Karpas-422 (cell line): ENCODE measurements around the gene CINP. TPM values are rescaled to one million over a fixed set of nuclear protein-coding genes. Genes with fewer than 3 reads are reported as not detected.

Source experiments
- DNase-seq: peaks from one replicate; pipeline ENCODE4 v3.0.0-alpha.2; 2015
- H2AFZ ChIP-seq: fragments of 200-600 bp; sonication (generic); 2 replicates; pipeline ENCODE4 v1.6.1; 2014; ENCODE audit warnings: antibody characterized with exemption, low read length, mixed read lengths
- H3K27ac ChIP-seq: fragments of 200-600 bp; sonication (generic); 2 replicates; pipeline ENCODE4 v1.5.1; 2014; ENCODE audit warnings: mild to moderate bottlenecking, low read length, moderate library complexity
- H3K27me3 ChIP-seq: fragments of 200-600 bp; sonication (generic); 2 replicates; pipeline ENCODE4 v1.6.1; 2014; ENCODE audit warnings: low read length, mixed read lengths
- H3K36me3 ChIP-seq: fragments of 200-600 bp; sonication (generic); 2 replicates; pipeline ENCODE4 v1.6.1; 2014; ENCODE audit warnings: low read length, mixed read lengths; ENCODE audit not compliant: insufficient read depth
- H3K4me1 ChIP-seq: fragments of 200-600 bp; sonication (generic); 2 replicates; pipeline ENCODE4 v1.6.1; 2014; ENCODE audit warnings: mild to moderate bottlenecking, low read length, mixed read lengths
- H3K4me2 ChIP-seq: fragments of 200-600 bp; sonication (generic); 2 replicates; pipeline ENCODE4 v1.6.1; 2014; ENCODE audit warnings: low read length, low read depth, mild to moderate bottlenecking; ENCODE audit not compliant: poor library complexity, severe bottlenecking
- H3K4me3 ChIP-seq: fragments of 200-600 bp; sonication (generic); 2 replicates; pipeline ENCODE4 v1.5.1; 2014; ENCODE audit warnings: mild to moderate bottlenecking, antibody characterized with exemption, low read length, mixed read lengths
- H3K79me2 ChIP-seq: fragments of 200-600 bp; sonication (generic); 2 replicates; pipeline ENCODE4 v1.6.1; 2014; ENCODE audit warnings: mild to moderate bottlenecking, low read length, mixed read lengths
- H3K9ac ChIP-seq: fragments of 200-600 bp; sonication (generic); 2 replicates; pipeline ENCODE4 v1.6.0; 2014; ENCODE audit warnings: low read length
- H3K9me2 ChIP-seq: fragments of 200-600 bp; sonication (generic), shearing (Covaris generic); replicated peaks from 2 replicates; pipeline ENCODE4 v1.6.0; 2014; ENCODE audit warnings: mild to moderate bottlenecking, low read length, moderate library complexity; ENCODE audit not compliant: insufficient read depth
- H3K9me3 ChIP-seq: fragments of 300-700, 200-600 bp; sonication (generic); 2 replicates; pipeline ENCODE4 v1.6.1; 2014; ENCODE audit warnings: low read length, mixed read lengths
- H4K20me1 ChIP-seq: fragments of 200-600 bp; sonication (generic); 2 replicates; pipeline ENCODE4 v1.6.1; 2014; ENCODE audit warnings: mild to moderate bottlenecking, antibody characterized with exemption, low read length, low read depth; ENCODE audit not compliant: insufficient read depth
- total RNA-seq: library from RNA; depleted of rRNA; stranded (reverse); fragments of >200 nt; shearing (Covaris generic); gene quantifications from 2 replicates; pipeline ENCODE4 v1.2.3, GENCODE V29; 2014; ENCODE audit warnings: low replicate concordance

Gene CINP
- total RNA-seq, 1 experiment from 2014 or later = 37.9 TPM

GRCh38 chr14:102370305-102370809, 7.7 kb upstream of the CINP start:
- Histone ChIP-seq H3K4me3 (no peak overlapping the region), H3K9me3 (no peaks in the 10 kb centered on the region), H3K4me1 (peaks cover 34% of the 10 kb centered on the region), H2AFZ (no peak overlapping the region), H3K27me3 (0 out of 2 replicates have a peak, but pooled peaks cover 2% of the 10 kb centered on the region), H3K79me2 (no peaks in the 10 kb centered on the region; the same call in 1 of the 2 replicates), H3K9me2 (no peaks in the 10 kb centered on the region), H3K4me2 (peak overlapping the region; percentile 29), H3K27ac (no peak overlapping the region), H4K20me1 (peaks cover 37% of the 10 kb centered on the region), H3K36me3 (no peaks in the 10 kb centered on the region), H3K9ac (no peak overlapping the region)
- peak; percentile 52 for DNase-seq

GRCh38 chr14:102363182-102363943, 673 bp upstream of the CINP start:
- Histone ChIP-seq H3K79me2 (peaks cover 21% of the 10 kb centered on the region), H2AFZ (peak overlapping the region; percentile 76), H4K20me1 (peaks cover 32% of the 10 kb centered on the region), H3K27ac (no peak overlapping the region), H3K36me3 (no peaks in the 10 kb centered on the region), H3K4me2 (peak overlapping the region; percentile 94), H3K4me1 (peaks cover 41% of the 10 kb centered on the region), H3K9me2 (no peaks in the 10 kb centered on the region), H3K9ac (peak overlapping the region; percentile 86), H3K9me3 (no peaks in the 10 kb centered on the region), H3K4me3 (peak overlapping the region; percentile 89), H3K27me3 (no peaks in the 10 kb centered on the region)
- no peak for DNase-seq

- Histone ChIP-seq H3K9ac (peak overlapping the region; percentile 86), H2AFZ (peak overlapping the region; percentile 95), H3K79me2 (peaks cover 21% of the 10 kb centered on the region), H3K27me3 (no peaks in the 10 kb centered on the region), H3K9me3 (no peaks in the 10 kb centered on the region), H3K36me3 (peaks cover 7% of the 10 kb centered on the region; the same call in 1 of the 2 replicates), H3K4me2 (peak overlapping the region; percentile 94), H3K4me3 (peak overlapping the region; percentile 89), H3K27ac (no peak overlapping the region), H3K4me1 (peaks cover 28% of the 10 kb centered on the region), H3K9me2 (no peaks in the 10 kb centered on the region), H4K20me1 (peaks cover 21% of the 10 kb centered on the region)
- peak; percentile 52 for DNase-seq
These were observed 606 bp downstream of the CINP start for GRCh38 chr14:102362084-102362483.

- no peak overlapping the region for H3K4me2 ChIP-seq
- no peak overlapping the region for H2AFZ ChIP-seq
- no peaks in the 10 kb centered on the region for H3K9me3 ChIP-seq
- no peaks in the 10 kb centered on the region for H3K9me2 ChIP-seq
- H3K27ac ChIP-seq = no peak overlapping the region
- peaks cover 9% of the 10 kb centered on the region; the same call in 1 of the 2 replicates for H3K36me3 ChIP-seq
- H3K9ac ChIP-seq = no peak overlapping the region
- H3K79me2 ChIP-seq = peaks cover 21% of the 10 kb centered on the region
- peaks cover 23% of the 10 kb centered on the region for H3K4me1 ChIP-seq
- H3K27me3 ChIP-seq = no peaks in the 10 kb centered on the region
- no peak for DNase-seq
- peaks cover 17% of the 10 kb centered on the region; the same call in 1 of the 2 replicates for H4K20me1 ChIP-seq
- no peak overlapping the region for H3K4me3 ChIP-seq
These were observed 2.3 kb downstream of the CINP start for GRCh38 chr14:102360388-102360787.

- no peaks in the 10 kb centered on the region for H3K9me2 ChIP-seq
- H2AFZ ChIP-seq = no peak overlapping the region
- no peak overlapping the region for H3K9ac ChIP-seq
- peaks cover 10% of the 10 kb centered on the region; the same call in 1 of the 2 replicates for H3K36me3 ChIP-seq
- H3K4me2 ChIP-seq = no peak overlapping the region
- DNase-seq = no peak
- H3K4me1 ChIP-seq = peaks cover 23% of the 10 kb centered on the region
- peaks cover 21% of the 10 kb centered on the region for H3K79me2 ChIP-seq
- no peaks in the 10 kb centered on the region for H3K27me3 ChIP-seq
- no peak overlapping the region for H3K4me3 ChIP-seq
- peaks cover 10% of the 10 kb centered on the region; the same call in 1 of the 2 replicates for H4K20me1 ChIP-seq
- H3K9me3 ChIP-seq = no peaks in the 10 kb centered on the region
- no peak overlapping the region for H3K27ac ChIP-seq
These were observed 3.3 kb downstream of the CINP start for GRCh38 chr14:102359341-102359740.

- Histone ChIP-seq H3K4me2 (no peak overlapping the region), H3K4me1 (0 out of 2 replicates have a peak, but pooled peaks cover 2% of the 10 kb centered on the region), H3K36me3 (peaks cover 20% of the 10 kb centered on the region; the same call in 1 of the 2 replicates), H3K79me2 (peaks cover 10% of the 10 kb centered on the region), H3K27me3 (no peaks in the 10 kb centered on the region), H3K4me3 (no peak overlapping the region), H4K20me1 (no peaks in the 10 kb centered on the region), H3K9me3 (no peaks in the 10 kb centered on the region), H3K9ac (no peak overlapping the region), H3K27ac (no peak overlapping the region), H2AFZ (no peak overlapping the region), H3K9me2 (no peaks in the 10 kb centered on the region)
- no peak for DNase-seq
These were observed 6.4 kb downstream of the CINP start for GRCh38 chr14:102356280-102356679.

GRCh38 chr14:102353126-102353619, 9.5 kb downstream of the CINP start:
- peaks cover 20% of the 10 kb centered on the region; the same call in 1 of the 2 replicates for H3K36me3 ChIP-seq
- no peaks in the 10 kb centered on the region for H3K9me2 ChIP-seq
- H3K4me3 ChIP-seq = no peak overlapping the region
- no peak for DNase-seq
- no peak overlapping the region for H3K9ac ChIP-seq
- H2AFZ ChIP-seq = no peak overlapping the region
- no peaks in the 10 kb centered on the region for H3K4me1 ChIP-seq
- H3K9me3 ChIP-seq = no peaks in the 10 kb centered on the region
- H3K79me2 ChIP-seq = no peaks in the 10 kb centered on the region
- H4K20me1 ChIP-seq = no peaks in the 10 kb centered on the region
- no peak overlapping the region for H3K4me2 ChIP-seq
- H3K27ac ChIP-seq = no peak overlapping the region
- no peaks in the 10 kb centered on the region for H3K27me3 ChIP-seq

- no peaks in the 10 kb centered on the region for H3K4me1 ChIP-seq
- H3K36me3 ChIP-seq = peaks cover 21% of the 10 kb centered on the region; the same call in 1 of the 2 replicates
- no peak overlapping the region for H3K9ac ChIP-seq
- H2AFZ ChIP-seq = no peak overlapping the region
- no peaks in the 10 kb centered on the region for H4K20me1 ChIP-seq
- H3K4me3 ChIP-seq = no peak overlapping the region
- no peak overlapping the region for H3K4me2 ChIP-seq
- no peaks in the 10 kb centered on the region for H3K79me2 ChIP-seq
- H3K27ac ChIP-seq = no peak overlapping the region
- no peaks in the 10 kb centered on the region for H3K9me2 ChIP-seq
- no peaks in the 10 kb centered on the region for H3K9me3 ChIP-seq
- H3K27me3 ChIP-seq = no peaks in the 10 kb centered on the region
- DNase-seq = no peak
These were observed 10.5 kb downstream of the CINP start for GRCh38 chr14:102352213-102352612.
